Measurements from ENCODE around the gene TRPM3. TPM values are rescaled to one million over a fixed set of nuclear protein-coding genes. Genes with fewer than 3 reads are reported as not detected.
"Not testable (repeated sequence)": the region's sequence is repeated elsewhere in the genome, so short reads cannot be mapped to it uniquely, and the experiment has no call there.

TRPM3 gene
- polyA plus RNA-seq, 12 donors, result 0.16 to 2.0 (median 0.36) TPM; not detected in 2

GRCh38 chr9:71001780-71002386 is 119.5 kb downstream of the TRPM3 start:
- no peak for DNase-seq

- DNase-seq, result no peak
Observed at GRCh38 chr9:70998962-70999361, 122.5 kb downstream of the TRPM3 start.

GRCh38 chr9:70995511-70995910 is 125.9 kb downstream of the TRPM3 start:
- DNase-seq, result no peak

GRCh38 chr9:70994582-70994981 is 126.8 kb downstream of the TRPM3 start:
- no peak for DNase-seq

GRCh38 chr9:70988551-70988950 is 132.9 kb downstream of the TRPM3 start:
- no peak for DNase-seq

GRCh38 chr9:70987986-70988385 is 133.4 kb downstream of the TRPM3 start:
- no peak for DNase-seq

- no peak for DNase-seq
Observed at GRCh38 chr9:70986984-70987383, 134.4 kb downstream of the TRPM3 start.

GRCh38 chr9:70983723-70984295 is 137.6 kb downstream of the TRPM3 start:
- no peak for DNase-seq

GRCh38 chr9:70981312-70981711 is 140.1 kb downstream of the TRPM3 start:
- no peak for DNase-seq

GRCh38 chr9:70979966-70980365 is 141.5 kb downstream of the TRPM3 start:
- DNase-seq, result no peak

- no peak for DNase-seq
Observed at GRCh38 chr9:70978085-70978484, 143.3 kb downstream of the TRPM3 start.

GRCh38 chr9:70975821-70976220 is 145.6 kb downstream of the TRPM3 start:
- no peak for DNase-seq

- no peak for DNase-seq
Observed at GRCh38 chr9:70971723-70972122, 149.7 kb downstream of the TRPM3 start.

GRCh38 chr9:70966380-70966779 is 155.0 kb downstream of the TRPM3 start:
- DNase-seq, result not testable (repeated sequence)

- no peak for DNase-seq
Observed at GRCh38 chr9:70964861-70965260, 156.6 kb downstream of the TRPM3 start.

GRCh38 chr9:70963554-70963953 is 157.9 kb downstream of the TRPM3 start:
- DNase-seq, result no peak

- no peak for DNase-seq
Observed at GRCh38 chr9:70962761-70963440, 158.5 kb downstream of the TRPM3 start.

- DNase-seq, result no peak
Observed at GRCh38 chr9:70959366-70959765, 162.1 kb downstream of the TRPM3 start.

GRCh38 chr9:70954596-70955143 is 166.8 kb downstream of the TRPM3 start:
- no peak for DNase-seq

GRCh38 chr9:70954126-70954525 is 167.3 kb downstream of the TRPM3 start:
- DNase-seq, result no peak

GRCh38 chr9:70951749-70952727 is 169.4 kb downstream of the TRPM3 start:
- no peak for DNase-seq

- DNase-seq, result no peak
Observed at GRCh38 chr9:70950270-70950669, 171.2 kb downstream of the TRPM3 start.

Data from muscle of arm (tissue), 12 donors.